ENCODE measurements around the gene IL34.
"Not testable (repeated sequence)": the region's sequence is repeated elsewhere in the genome, so short reads cannot be mapped to it uniquely, and the experiment has no call there.

IL34 gene

DNA sequence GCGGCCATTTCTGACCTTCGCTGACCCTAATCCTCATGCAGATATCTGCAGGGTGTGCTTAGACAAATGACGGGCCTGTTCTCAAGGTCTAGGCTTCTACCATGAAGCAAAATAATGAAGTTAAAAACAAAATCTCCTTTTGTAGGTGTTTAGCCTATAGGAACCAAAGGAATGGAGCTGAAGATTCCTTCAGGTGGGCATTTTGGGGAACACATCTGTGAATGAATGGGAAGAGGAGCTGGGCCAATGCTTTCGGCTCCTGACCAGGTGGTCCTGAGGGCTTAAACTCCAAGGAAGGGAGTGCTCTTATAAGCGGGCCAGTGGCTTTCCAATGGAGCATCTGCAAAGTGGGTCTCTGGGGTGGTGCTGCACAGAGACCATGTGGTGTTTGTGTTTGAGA lies 14.1 kb upstream of the IL34 start:
- no peak for DNase-seq (ENCODE audit: low spot score)

DNA sequence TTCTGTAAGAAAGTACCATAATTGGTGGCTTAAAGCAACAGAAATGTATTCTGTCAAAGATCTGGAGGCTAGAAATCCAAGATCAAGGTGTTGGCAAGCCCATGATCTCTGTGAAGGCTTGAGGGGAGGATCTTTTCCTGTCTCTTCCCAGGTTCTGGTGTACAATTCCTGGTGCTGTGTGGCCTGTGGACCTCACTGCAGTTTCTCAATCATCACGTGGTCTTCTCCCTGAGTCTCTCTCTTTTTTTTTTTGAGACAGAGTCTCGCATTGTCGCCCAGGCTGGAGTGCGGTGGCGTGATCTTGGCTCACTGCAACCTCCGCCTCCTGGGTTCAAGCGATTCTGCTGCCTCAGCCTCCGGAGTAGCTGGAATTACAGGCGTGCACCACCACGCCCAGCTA lies 12.7 kb upstream of the IL34 start:
- DNase-seq (ENCODE audit: low spot score), result not testable (repeated sequence)

GRCh38 chr16:70634861-70635260 lies 11.5 kb upstream of the IL34 start:
- no peak for DNase-seq (ENCODE audit: low spot score)

GRCh38 chr16:70635336-70636016 lies 10.9 kb upstream of the IL34 start:
- no peak for DNase-seq (ENCODE audit: low spot score)

DNA sequence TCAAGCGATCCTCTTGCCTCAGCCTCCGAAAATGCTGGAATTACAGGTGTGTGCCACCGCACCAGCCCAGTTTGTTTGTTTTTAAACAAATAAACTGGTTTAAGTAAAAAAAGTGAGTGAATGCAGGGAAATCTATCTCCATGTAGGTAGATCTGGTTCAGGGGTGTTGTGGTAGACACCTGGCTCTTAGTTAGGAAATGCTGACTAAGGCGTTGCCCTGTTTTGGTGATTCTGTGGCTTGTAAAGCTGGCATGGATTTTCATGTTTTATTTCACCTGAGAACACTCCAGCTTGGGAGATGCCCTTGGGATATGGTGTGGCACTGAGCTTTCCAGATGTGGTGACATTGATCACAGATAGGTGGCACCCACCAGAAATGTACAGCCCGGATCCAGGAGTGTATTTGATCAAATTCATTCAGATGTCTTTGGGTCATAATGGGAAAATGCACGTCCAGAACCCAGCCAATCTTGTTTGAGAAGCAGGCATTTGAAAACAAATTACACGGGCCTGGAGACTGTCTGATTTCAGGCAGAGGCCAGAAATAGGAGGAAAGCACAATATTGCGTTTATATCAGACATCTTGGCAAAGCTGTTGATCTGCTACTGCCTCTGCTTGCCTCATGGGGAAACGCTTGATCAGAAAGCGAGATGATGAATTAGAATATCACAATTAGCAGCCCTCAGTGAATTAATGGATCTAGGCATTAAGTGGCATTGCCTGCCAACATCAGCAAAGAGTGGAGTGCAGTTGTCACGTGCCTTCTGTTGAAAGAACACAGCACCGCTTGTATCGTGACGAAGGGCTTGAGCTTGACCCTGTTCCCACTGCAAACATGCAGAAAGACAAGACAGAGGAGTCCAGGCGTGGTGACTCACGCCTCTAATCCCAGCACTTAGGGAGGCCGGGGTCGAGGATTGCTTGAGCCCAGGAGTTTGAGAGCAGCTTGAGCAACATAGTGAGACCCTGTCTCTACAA lies 7.3 kb upstream of the IL34 start:
- DNase-seq (ENCODE audit: low spot score), result no peak

GRCh38 chr16:70642633-70643032 lies 3.7 kb upstream of the IL34 start:
- DNase-seq (ENCODE audit: low spot score), result no peak

DNA sequence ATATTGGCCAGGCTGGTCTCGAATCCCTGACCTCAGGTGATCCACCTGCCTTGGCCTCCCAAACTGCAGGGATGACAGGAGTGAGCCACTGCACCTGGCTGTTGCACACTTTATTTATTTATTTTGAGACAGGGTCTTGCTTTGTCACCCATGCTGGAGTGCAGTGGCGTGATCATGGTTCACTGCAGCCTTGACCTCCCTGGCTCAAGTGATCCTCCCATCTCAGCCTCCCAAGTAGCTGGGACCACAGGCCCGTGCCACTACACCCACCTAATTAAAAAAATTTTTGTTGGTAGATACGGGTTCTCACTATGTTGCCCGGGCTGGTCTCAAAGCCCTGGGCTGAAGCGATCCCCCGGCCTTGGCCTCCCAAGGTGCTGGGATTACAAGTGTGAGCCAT lies 3.1 kb upstream of the IL34 start:
- not testable (repeated sequence) for DNase-seq (ENCODE audit: low spot score)

DNA sequence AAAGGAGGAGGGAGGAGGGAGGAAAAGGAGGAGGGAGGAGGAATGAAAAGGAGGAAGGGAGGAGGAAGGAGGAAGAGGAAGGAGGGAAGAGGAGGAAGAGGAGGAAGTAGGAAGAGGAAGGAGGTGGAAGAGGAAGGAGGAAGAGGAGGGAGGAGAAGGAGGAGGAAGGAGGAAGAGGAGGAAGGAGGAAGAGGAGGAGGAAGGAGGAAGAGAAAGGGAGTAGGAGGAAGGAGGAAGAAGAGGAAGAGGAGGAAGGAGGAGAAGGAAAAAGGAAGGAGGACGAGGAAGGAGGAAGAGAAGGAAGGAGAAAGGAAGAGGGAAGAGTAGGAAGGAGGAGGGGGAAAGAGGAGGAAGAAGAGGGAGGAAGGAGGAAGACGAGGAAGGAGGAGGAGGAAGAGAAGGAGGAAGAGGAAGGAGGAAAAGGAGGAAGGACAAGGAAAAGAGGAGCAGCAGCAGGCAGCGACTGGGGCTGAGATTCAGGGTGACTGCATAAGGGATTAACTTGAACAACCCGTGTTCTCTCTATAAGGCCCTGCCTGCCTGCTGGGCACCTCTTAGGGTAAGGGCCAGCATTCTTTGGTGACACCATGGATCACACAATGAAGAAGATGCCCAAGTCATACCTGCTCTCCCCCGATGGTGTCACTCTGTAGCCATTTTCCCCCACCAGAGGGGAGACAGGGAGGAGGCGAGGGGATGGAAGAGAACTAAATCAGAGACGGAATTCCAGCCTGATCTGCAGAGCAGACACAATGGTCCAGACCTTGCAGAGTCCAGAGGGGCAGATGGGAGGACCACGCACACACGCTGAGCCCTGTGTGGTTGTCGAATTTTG lies 1.4 kb upstream of the IL34 start:
- DNase-seq (ENCODE audit: low spot score), result no peak

DNA sequence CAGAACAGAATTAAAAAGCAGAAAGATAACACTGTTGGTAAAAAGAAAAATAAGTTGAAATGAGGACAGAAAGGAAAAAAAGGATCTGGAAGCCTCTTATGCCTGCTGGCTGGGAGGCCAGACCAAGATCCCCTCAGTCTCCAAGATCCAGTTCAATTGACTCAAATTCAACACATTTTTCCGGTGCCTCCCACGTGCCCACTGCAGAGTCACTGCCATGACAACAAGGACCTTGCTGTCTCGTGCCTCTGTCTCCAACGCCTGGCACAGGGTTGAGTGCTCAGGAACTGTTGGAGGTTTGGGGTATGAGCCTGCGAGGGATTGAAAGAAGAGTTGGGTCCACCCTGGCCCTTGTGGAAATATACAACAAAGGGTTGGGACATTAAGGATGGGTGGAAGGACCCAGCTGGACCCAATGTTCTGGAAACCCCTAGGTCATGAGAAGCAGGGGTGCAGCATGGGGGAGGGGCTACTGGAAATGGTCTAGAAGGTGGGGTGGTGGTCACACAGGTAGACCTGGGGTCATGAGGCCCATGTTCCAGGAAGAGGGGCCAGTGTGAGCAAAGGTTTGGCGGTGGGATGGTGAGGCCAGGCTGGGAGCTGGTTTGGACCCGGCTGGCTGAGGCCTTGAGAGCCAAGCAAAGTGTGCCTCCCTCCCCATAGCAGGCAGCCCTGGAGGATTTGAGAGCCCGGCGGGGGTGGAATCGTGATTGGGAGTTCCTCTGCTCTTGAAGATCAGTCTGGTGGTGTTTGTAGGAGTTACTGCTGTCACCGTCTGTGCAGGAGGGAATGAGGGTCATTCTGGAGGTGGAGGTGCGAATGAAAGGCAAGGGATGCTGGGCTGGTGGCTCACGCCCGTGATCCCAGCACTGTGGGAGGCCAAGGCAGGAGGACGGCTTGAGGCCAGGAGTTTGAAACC lies 1.3 kb downstream of the IL34 start:
- DNase-seq (ENCODE audit: low spot score), result no peak

DNA sequence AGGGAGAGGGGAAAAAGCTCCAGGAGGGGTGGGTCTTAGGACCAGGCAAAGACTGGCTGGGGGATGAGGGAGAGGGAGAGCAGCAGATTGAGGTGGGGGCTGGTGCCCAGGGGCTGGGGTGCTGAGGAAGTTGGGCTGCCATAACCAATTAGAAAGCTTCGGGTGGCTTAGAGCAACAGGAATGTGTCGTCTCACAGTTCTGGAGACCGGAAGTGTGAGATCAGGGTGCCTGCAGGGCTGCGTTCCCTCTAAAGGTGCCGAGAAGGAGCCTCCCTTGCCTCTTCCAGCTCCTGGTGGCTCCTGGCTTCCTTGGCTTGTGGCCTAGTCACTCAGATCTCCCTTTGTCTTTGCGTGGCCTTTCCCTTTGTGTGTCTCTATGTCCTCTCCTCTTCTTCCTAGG lies 2.2 kb downstream of the IL34 start:
- no peak for DNase-seq (ENCODE audit: low spot score)

GRCh38 chr16:70649300-70649699 lies 2.9 kb downstream of the IL34 start:
- no peak for DNase-seq (ENCODE audit: low spot score)

GRCh38 chr16:70650216-70650615 lies 3.9 kb downstream of the IL34 start:
- no peak for DNase-seq (ENCODE audit: low spot score)

- peak; percentile 11 for DNase-seq (ENCODE audit: low spot score)
These were observed 5.2 kb downstream of the IL34 start for GRCh38 chr16:70651524-70651923.

- DNase-seq (ENCODE audit: low spot score), result peak; percentile 77
These were observed 6.0 kb downstream of the IL34 start for GRCh38 chr16:70652322-70652721.

DNA sequence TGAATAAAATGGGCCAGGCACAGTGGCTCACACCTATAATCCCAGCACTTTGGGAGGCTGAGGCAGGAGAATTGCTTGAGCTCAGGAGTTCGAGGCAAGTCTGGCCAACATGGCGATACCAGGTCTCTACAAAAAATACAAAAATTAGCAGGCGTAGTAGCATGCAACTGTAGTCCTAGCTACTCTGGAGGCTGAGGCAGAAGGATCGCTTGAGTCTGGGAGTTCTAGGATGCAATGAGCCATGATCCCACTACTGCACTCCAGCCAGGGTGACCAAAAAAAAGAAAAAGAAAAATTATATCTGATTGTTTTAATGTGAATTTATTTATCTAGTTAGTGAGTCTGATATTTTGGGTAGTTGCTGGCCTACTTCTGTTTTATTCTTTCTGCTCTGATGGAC lies 7.0 kb downstream of the IL34 start:
- peak; percentile 8 for DNase-seq (ENCODE audit: low spot score)

GRCh38 chr16:70653809-70654771 lies 7.7 kb downstream of the IL34 start:
- peak; percentile 85 for DNase-seq (ENCODE audit: low spot score)

- DNase-seq (ENCODE audit: low spot score), result no peak
These were observed 9.8 kb downstream of the IL34 start for GRCh38 chr16:70656065-70656711.

GRCh38 chr16:70656712-70657263 lies 10.4 kb downstream of the IL34 start:
- no peak for DNase-seq (ENCODE audit: low spot score)

DNA sequence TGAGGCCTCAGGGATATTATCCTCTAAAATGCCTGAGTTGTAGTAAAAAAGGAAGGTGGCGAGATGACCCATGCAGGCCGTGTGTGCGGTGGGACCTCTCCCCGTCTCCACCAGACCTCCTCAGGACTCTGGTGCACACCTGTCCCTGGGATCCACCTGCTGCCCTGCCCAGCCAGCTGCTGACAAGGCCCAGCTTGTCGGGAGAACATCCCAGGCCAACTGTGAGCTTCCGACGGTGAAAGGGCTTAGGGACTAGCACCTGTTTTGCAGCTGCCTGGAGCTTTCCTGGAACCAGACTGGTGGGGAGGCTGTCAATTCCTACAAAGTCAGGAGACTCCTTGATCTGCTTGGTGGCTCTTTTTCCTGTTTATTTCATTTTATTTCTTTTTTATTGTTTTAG lies 11.6 kb downstream of the IL34 start:
- DNase-seq (ENCODE audit: low spot score), result no peak
